ENCODE measurements around the gene ISLR.

The ISLR gene

GRCh38 chr15:74127255-74127953 is 46.1 kb upstream of the ISLR start:
- ATAC-seq (ENCODE audit: insufficient read depth, low read depth) (peak; percentile 97), DNase-seq (peak; percentile 80)
- no peak overlapping the region for H2AFZ ChIP-seq (ENCODE audit: low read depth, low read length)
- no peaks in the 10 kb centered on the region for H3K36me3 ChIP-seq (ENCODE audit: insufficient read depth, low read length)
- H3K4me3 ChIP-seq (ENCODE audit: low read depth in 1 of 2, low read length in 2 of 2) = no peak overlapping the region
- no peaks in the 10 kb centered on the region; the same call in 1 of the 2 replicates for H4K20me1 ChIP-seq (ENCODE audit: insufficient read depth, low read length)
- no peaks in the 10 kb centered on the region for H3K27me3 ChIP-seq (ENCODE audit: insufficient read depth, low read length, poor library complexity)
- no peak overlapping the region for H3K9ac ChIP-seq (ENCODE audit: low read depth, low read length)
- no peaks in the 10 kb centered on the region for H3K9me3 ChIP-seq (ENCODE audit: insufficient read depth, low read length, severe bottlenecking)
- H3K4me1 ChIP-seq (ENCODE audit: insufficient read depth, low read length) = peaks cover 8% of the 10 kb centered on the region; the same call in 1 of the 2 replicates
- no peak overlapping the region for H3K27ac ChIP-seq (ENCODE audit: low read length)
- no peaks in the 10 kb centered on the region for H3K79me2 ChIP-seq (ENCODE audit: insufficient read depth, low read length)
- TF ChIP-seq CTCF (IDR thresholded peaks at IDR 0.05; ENCODE audit: borderline replicate concordance, extremely low read depth, low read length, poor library complexity, severe bottlenecking) (peak; percentile 90), EZH2 (IDR thresholded peaks at IDR 0.05; ENCODE audit: borderline replicate concordance, low read depth, low read length, severe bottlenecking) (no peak)
- H3K4me2 ChIP-seq (ENCODE audit: insufficient read depth, low read length) = no peak overlapping the region

GRCh38 chr15:74127954-74128784 is 45.3 kb upstream of the ISLR start:
- H2AFZ ChIP-seq (ENCODE audit: low read depth, low read length) = no peak overlapping the region
- H3K4me1 ChIP-seq (ENCODE audit: insufficient read depth, low read length) = 0 out of 2 replicates have a peak, but pooled peaks cover 1% of the 10 kb centered on the region
- H3K79me2 ChIP-seq (ENCODE audit: insufficient read depth, low read length) = no peaks in the 10 kb centered on the region
- DNase-seq = no peak
- H4K20me1 ChIP-seq (ENCODE audit: insufficient read depth, low read length) = no peaks in the 10 kb centered on the region; the same call in 1 of the 2 replicates
- no peaks in the 10 kb centered on the region for H3K9me3 ChIP-seq (ENCODE audit: insufficient read depth, low read length, severe bottlenecking)
- no peak overlapping the region for H3K27ac ChIP-seq (ENCODE audit: low read length)
- H3K4me3 ChIP-seq (ENCODE audit: low read depth in 1 of 2, low read length in 2 of 2) = no peak overlapping the region
- no peaks in the 10 kb centered on the region for H3K27me3 ChIP-seq (ENCODE audit: insufficient read depth, low read length, poor library complexity)
- H3K36me3 ChIP-seq (ENCODE audit: insufficient read depth, low read length) = no peaks in the 10 kb centered on the region
- H3K4me2 ChIP-seq (ENCODE audit: insufficient read depth, low read length) = no peak overlapping the region
- TF ChIP-seq CTCF (IDR thresholded peaks at IDR 0.05; ENCODE audit: borderline replicate concordance, extremely low read depth, low read length, poor library complexity, severe bottlenecking) (no peak), EZH2 (IDR thresholded peaks at IDR 0.05; ENCODE audit: borderline replicate concordance, low read depth, low read length, severe bottlenecking) (no peak)
- H3K9ac ChIP-seq (ENCODE audit: low read depth, low read length) = no peak overlapping the region
- no peak for ATAC-seq (ENCODE audit: insufficient read depth, low read depth)

GRCh38 chr15:74128785-74129585 is 44.5 kb upstream of the ISLR start:
- Histone ChIP-seq H3K36me3 (ENCODE audit: insufficient read depth, low read length) (no peaks in the 10 kb centered on the region), H3K27ac (ENCODE audit: low read length) (no peak overlapping the region), H2AFZ (ENCODE audit: low read depth, low read length) (no peak overlapping the region), H4K20me1 (ENCODE audit: insufficient read depth, low read length) (no peaks in the 10 kb centered on the region; the same call in 1 of the 2 replicates), H3K4me2 (ENCODE audit: insufficient read depth, low read length) (no peak overlapping the region), H3K27me3 (ENCODE audit: insufficient read depth, low read length, poor library complexity) (no peaks in the 10 kb centered on the region), H3K4me1 (ENCODE audit: insufficient read depth, low read length) (no peaks in the 10 kb centered on the region), H3K79me2 (ENCODE audit: insufficient read depth, low read length) (no peaks in the 10 kb centered on the region), H3K4me3 (ENCODE audit: low read depth in 1 of 2, low read length in 2 of 2) (no peak overlapping the region), H3K9ac (ENCODE audit: low read depth, low read length) (no peak overlapping the region), H3K9me3 (ENCODE audit: insufficient read depth, low read length, severe bottlenecking) (no peaks in the 10 kb centered on the region)
- DNase-seq (no peak), ATAC-seq (ENCODE audit: insufficient read depth, low read depth) (no peak)
- TF ChIP-seq CTCF (IDR thresholded peaks at IDR 0.05; ENCODE audit: borderline replicate concordance, extremely low read depth, low read length, poor library complexity, severe bottlenecking) = no peak
- no peak for TF ChIP-seq EZH2 (IDR thresholded peaks at IDR 0.05; ENCODE audit: borderline replicate concordance, low read depth, low read length, severe bottlenecking)
